Measurements from ENCODE around the gene DNMT3B. TPM values are rescaled to one million over a fixed set of nuclear protein-coding genes. Genes with fewer than 3 reads are reported as not detected.

Gene DNMT3B
- total RNA-seq = 1.5 TPM in 2 replicates

DNA sequence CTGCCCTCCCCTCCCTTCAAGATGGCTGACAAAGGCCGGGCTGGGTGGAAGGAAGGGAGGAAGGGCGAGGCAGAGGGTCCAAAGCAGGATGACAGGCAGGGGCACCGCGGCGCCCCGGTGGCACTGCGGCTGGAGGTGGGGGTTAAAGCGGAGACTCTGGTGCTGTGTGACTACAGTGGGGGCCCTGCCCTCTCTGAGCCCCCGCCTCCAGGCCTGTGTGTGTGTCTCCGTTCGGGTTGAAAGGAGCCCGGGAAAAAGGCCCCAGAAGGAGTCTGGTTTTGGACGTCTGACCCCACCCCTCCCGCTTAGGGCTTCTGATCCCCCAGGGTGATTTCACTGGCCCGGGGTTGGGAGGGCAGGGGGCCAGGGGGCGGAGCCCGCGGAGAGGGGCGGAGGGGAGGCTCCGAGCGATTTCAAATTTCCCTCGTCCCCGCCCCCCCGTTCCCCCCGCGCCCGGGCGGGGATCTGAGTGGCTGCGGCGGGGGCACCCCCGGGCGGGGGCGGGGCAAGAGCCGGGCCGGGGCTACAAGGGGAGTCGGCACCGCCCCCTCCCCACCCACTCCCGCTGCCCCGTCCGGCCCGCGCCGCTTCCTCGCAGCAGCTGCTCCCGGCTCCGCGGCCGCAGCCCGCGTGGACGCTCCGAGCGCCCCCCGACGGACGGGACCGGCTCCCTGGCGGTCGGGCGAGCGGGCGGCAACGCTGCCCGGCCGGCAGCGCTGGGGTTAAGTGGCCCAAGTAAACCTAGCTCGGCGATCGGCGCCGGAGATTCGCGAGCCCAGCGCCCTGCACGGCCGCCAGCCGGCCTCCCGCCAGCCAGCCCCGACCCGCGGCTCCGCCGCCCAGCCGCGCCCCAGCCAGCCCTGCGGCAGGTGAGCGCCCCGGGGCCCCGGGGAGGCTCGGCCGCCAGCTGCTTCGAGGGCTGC lies at the start of gene DNMT3B:
Gene DNMT3B, plus strand, starts transcription at position 555 of the 923 bp plus-strand sequence. CDS start 17,939 bp downstream, outside the sequence.

DNA sequence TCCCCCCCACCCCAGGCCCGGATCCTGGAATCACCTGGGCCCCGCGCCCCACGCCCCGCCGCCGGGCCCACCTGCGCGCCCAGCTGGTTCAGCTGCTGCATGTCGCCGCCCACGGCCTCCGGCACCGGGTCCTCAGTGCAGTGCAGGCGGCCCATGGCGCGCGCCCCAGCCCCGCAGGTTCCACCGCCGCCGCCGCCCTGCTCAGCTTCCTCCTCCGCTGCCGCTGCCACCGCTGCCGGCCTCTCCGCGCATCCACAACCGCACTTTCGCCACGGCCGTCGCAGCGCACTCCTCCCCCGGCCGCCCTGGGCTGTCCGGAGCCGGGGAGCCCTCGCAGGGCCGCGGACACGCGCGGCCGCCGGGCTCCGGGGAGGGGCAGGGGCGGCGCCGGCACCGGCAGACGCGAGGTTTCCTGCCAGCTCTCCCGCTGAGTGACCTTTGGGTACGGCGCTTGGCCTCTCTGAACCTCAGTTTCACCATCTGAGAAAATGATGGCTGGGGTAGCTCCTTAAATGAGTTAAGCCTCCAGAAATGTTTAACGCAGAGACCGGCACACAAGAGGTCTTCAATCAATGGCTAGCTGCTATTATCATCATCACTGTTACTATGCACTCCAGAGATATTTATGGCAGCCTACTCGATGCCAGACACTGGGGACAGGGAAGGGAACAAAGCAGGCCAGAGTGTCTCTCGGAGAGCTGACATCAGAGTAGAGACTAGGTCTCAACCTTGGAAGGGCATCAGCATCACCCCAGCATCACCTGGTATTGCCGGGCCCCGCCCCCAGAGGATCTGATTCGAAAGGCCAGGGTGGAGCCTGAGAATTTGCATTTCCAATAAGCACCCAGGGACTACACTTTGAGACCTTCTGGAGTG lies 18.7 kb upstream of the DNMT3B start, which contains the start of gene COMMD7:
Gene COMMD7, minus strand, starts transcription at position 231 of the 876 bp plus-strand sequence. Its CDS starts 76 bp downstream, at position 155.

Other genes starting within 250 kb of the DNMT3B start
- 9.5 and 11.4 TPM in 2 replicates for gene NOL4L, start 177.1 kb upstream of the DNMT3B start, total RNA-seq
- gene C20orf203, start 88.4 kb upstream of the DNMT3B start, total RNA-seq = not detected in 2 replicates
- 19.6 and 21.9 TPM in 2 replicates for gene COMMD7, start 18.9 kb upstream of the DNMT3B start, total RNA-seq
- 114 and 155 TPM in 2 replicates for gene MAPRE1, start 57.6 kb downstream of the DNMT3B start, total RNA-seq
- under 0.01 and 0.97 TPM in 2 replicates for gene EFCAB8, start 96.5 kb downstream of the DNMT3B start, total RNA-seq
- not detected in 2 replicates for gene SUN5, start 242.0 kb downstream of the DNMT3B start, total RNA-seq
- gene BPIFB2, start 245.3 kb downstream of the DNMT3B start, total RNA-seq = not detected in 2 replicates